Measurements from ENCODE around the gene GTSE1. TPM values are rescaled to one million over a fixed set of nuclear protein-coding genes. Genes with fewer than 3 reads are reported as not detected.

GTSE1 gene
- total RNA-seq, 1 donor from 2014 or later = 7.2 TPM

DNA sequence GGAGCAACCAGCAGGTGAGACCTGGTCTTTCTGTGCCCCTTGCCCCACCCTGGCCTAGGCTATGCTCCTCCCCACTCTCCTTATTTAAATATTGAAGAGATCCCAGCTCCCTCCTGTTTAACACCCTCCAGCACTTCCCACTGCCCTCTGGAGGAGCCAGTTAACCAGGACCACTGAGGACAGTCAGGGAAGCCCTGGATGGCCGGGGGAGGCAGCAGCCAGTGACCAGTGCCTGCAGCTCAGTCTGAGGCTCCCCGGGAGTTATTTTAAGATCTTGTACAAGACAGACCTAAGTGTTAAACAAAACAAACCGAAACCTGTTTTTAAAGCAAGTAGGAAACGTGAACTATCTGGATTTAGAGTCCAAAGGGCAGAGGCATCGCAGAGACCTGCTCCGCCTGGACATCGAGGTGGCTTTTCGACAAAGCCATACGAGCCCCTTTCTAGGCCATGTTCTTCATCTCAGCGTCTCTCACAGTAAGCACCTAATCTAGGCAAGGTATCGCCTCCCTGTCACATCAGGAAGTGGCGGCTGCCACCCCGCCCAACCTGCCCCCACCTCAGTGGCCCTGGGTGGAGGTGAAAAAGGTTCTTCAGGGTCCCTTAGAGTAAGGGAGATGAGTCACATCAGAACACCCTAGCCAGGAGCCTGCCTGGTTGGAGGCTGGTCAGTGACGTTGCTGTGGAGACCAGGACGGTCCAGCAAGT, 74.1 kb downstream of the GTSE1 start:
- no peak overlapping the region for H3K27ac Mint-ChIP-seq (ENCODE audit: unreplicated experiment)
- no peak overlapping the region for H3K4me3 Mint-ChIP-seq (ENCODE audit: unreplicated experiment)
- H3K27me3 Mint-ChIP-seq (ENCODE audit: low read depth) = no peaks in the 10 kb centered on the region
- no peak for DNase-seq (ENCODE audit: low spot score)
- peaks cover under 1% of the 10 kb centered on the region for H3K9me3 Mint-ChIP-seq (ENCODE audit: low read depth)
- peaks cover 17% of the 10 kb centered on the region for H3K36me3 Mint-ChIP-seq (ENCODE audit: low read depth)
- peaks cover 6% of the 10 kb centered on the region for H3K4me1 Mint-ChIP-seq (ENCODE audit: low read depth)
- TF ChIP-seq CTCF (IDR thresholded peaks at IDR 0.05) = no peak

- Mint-ChIP-seq H3K27ac (ENCODE audit: unreplicated experiment) (peak overlapping the region; percentile 20), H3K4me3 (ENCODE audit: unreplicated experiment) (no peak overlapping the region), H3K36me3 (ENCODE audit: low read depth) (peaks cover 26% of the 10 kb centered on the region), H3K27me3 (ENCODE audit: low read depth) (no peaks in the 10 kb centered on the region), H3K4me1 (ENCODE audit: low read depth) (peaks cover 6% of the 10 kb centered on the region), H3K9me3 (ENCODE audit: low read depth) (peaks cover 8% of the 10 kb centered on the region)
- no peak for TF ChIP-seq CTCF (IDR thresholded peaks at IDR 0.05)
- DNase-seq (ENCODE audit: low spot score) = no peak
Observed at GRCh38 chr22:46371623-46372226, 75.1 kb downstream of the GTSE1 start.

GRCh38 chr22:46372686-46373085, 76.0 kb downstream of the GTSE1 start:
- peak; percentile 76 for DNase-seq (ENCODE audit: low spot score)
- no peak for TF ChIP-seq CTCF (IDR thresholded peaks at IDR 0.05)
- peaks cover 9% of the 10 kb centered on the region for H3K4me1 Mint-ChIP-seq (ENCODE audit: low read depth)
- H3K27me3 Mint-ChIP-seq (ENCODE audit: low read depth) = no peaks in the 10 kb centered on the region
- H3K4me3 Mint-ChIP-seq (ENCODE audit: unreplicated experiment) = no peak overlapping the region
- peaks cover 33% of the 10 kb centered on the region for H3K36me3 Mint-ChIP-seq (ENCODE audit: low read depth)
- peaks cover 11% of the 10 kb centered on the region for H3K9me3 Mint-ChIP-seq (ENCODE audit: low read depth)
- H3K27ac Mint-ChIP-seq (ENCODE audit: unreplicated experiment) = no peak overlapping the region

- no peak for DNase-seq (ENCODE audit: low spot score)
- Mint-ChIP-seq H3K4me3 (ENCODE audit: unreplicated experiment) (no peak overlapping the region), H3K9me3 (ENCODE audit: low read depth) (peaks cover 11% of the 10 kb centered on the region), H3K27ac (ENCODE audit: unreplicated experiment) (no peak overlapping the region), H3K36me3 (ENCODE audit: low read depth) (peaks cover 33% of the 10 kb centered on the region), H3K27me3 (ENCODE audit: low read depth) (no peaks in the 10 kb centered on the region), H3K4me1 (ENCODE audit: low read depth) (peaks cover 11% of the 10 kb centered on the region)
- no peak for TF ChIP-seq CTCF (IDR thresholded peaks at IDR 0.05)
Observed at GRCh38 chr22:46373159-46373558, 76.5 kb downstream of the GTSE1 start.

GRCh38 chr22:46373921-46374662, 77.4 kb downstream of the GTSE1 start:
- Mint-ChIP-seq H3K4me1 (ENCODE audit: low read depth) (peaks cover 20% of the 10 kb centered on the region), H3K27me3 (ENCODE audit: low read depth) (no peaks in the 10 kb centered on the region), H3K9me3 (ENCODE audit: low read depth) (peaks cover 11% of the 10 kb centered on the region), H3K36me3 (ENCODE audit: low read depth) (peaks cover 33% of the 10 kb centered on the region), H3K4me3 (ENCODE audit: unreplicated experiment) (no peak overlapping the region), H3K27ac (ENCODE audit: unreplicated experiment) (no peak overlapping the region)
- TF ChIP-seq CTCF (IDR thresholded peaks at IDR 0.05) = no peak
- peak; percentile 81 for DNase-seq (ENCODE audit: low spot score)
